HepG2 (cell line): Measurements from ENCODE around the gene CSNK1A1. TPM values are rescaled to one million over a fixed set of nuclear protein-coding genes. Genes with fewer than 3 reads are reported as not detected.
A peak's percentile ranks its signal among the peaks of the same experiment; 100 is the strongest.

Experiments used
- HNF4A ChIP-seq: sonication (generic); formaldehyde crosslinking; IDR thresholded peaks from 2 replicates; pipeline ENCODE4 v1.4.0; 2020; ENCODE audit warnings: missing genetic modification reagents
- MEF2D ChIP-seq: sonication (generic); formaldehyde crosslinking; IDR thresholded peaks from 2 replicates; pipeline ENCODE4 v1.5.1; 2020; ENCODE audit warnings: mild to moderate bottlenecking, missing genetic modification reagents
- POGZ ChIP-seq: sonication (generic); formaldehyde crosslinking; IDR thresholded peaks from 2 replicates; pipeline ENCODE4 v1.4.0; 2020; ENCODE audit warnings: mild to moderate bottlenecking, missing genetic modification reagents
- SP1 ChIP-seq, 2 experiments: fragments of 450-650 bp in 1 of 2; sonication (generic) in 1 of 2; formaldehyde crosslinking in 1 of 2; IDR thresholded peaks; 2 replicates each; pipeline versions ENCODE4 v1.4.0 to v1.6.1; 2016 to 2020; ENCODE audit warnings: missing genetic modification reagents in 1 of 2
- ZBTB40 ChIP-seq, 2 experiments: fragments of 450-650 bp in 1 of 2; sonication (generic) in 1 of 2; formaldehyde crosslinking in 1 of 2; IDR thresholded peaks; 2 replicates each; pipeline versions ENCODE4 v1.6.1 to v1.8.0; 2016 to 2022; ENCODE audit warnings: antibody characterized with exemption in 1 of 2, mild to moderate bottlenecking in 1 of 2, missing genetic modification reagents in 1 of 2
- ZKSCAN5 ChIP-seq: sonication (generic); formaldehyde crosslinking; IDR thresholded peaks from 2 replicates; pipeline ENCODE4 v1.5.1; 2020; ENCODE audit warnings: mild to moderate bottlenecking, missing genetic modification reagents
- ZNF547 ChIP-seq: sonication (generic); formaldehyde crosslinking; IDR thresholded peaks from 2 replicates; pipeline ENCODE4 v1.5.1; 2020; ENCODE audit warnings: mild to moderate bottlenecking, missing genetic modification reagents
- ZNF552 ChIP-seq: sonication (generic); formaldehyde crosslinking; IDR thresholded peaks from 2 replicates; pipeline ENCODE4 v1.9.0; 2022; ENCODE audit warnings: missing genetic modification reagents, mild to moderate bottlenecking, borderline replicate concordance
- ZNF724P ChIP-seq: sonication (generic); formaldehyde crosslinking; IDR thresholded peaks from 2 replicates; pipeline ENCODE4 v1.8.0; 2022; ENCODE audit warnings: missing genetic modification reagents, borderline replicate concordance
- polyA plus RNA-seq, 8 experiments: library from polyadenylated mRNA; depleted of rRNA in 3 of 8; stranded (reverse) in 7 of 8; unstranded in 1 of 8; fragments of >200 nt; fragmentation: Illumina TruSeq in 4 of 8; extraction: Trizol in 4 of 8; gene quantifications; 2 replicates each; pipeline versions ENCODE4 v1.2.1 to v1.2.3, GENCODE V29; 2011 to 2016; ENCODE audit warnings: low read depth in 4 of 8, missing spikeins in 1 of 8, mixed read lengths in 1 of 8; ENCODE audit not compliant: insufficient read depth in 1 of 8
- total RNA-seq, 5 experiments: library from RNA; depleted of rRNA; stranded (reverse); fragments of >200 nt; fragmentation: Illumina TruSeq; extraction: Trizol; gene quantifications; 2 replicates each; pipeline ENCODE4 v1.2.3, GENCODE V29; 2016; ENCODE audit warnings: low read depth in 1 of 5
- TF ChIP-seq, protein P1 (sequence below): sonication (generic); formaldehyde crosslinking; IDR thresholded peaks from 2 replicates; pipeline ENCODE4 v1.9.0; 2022; ENCODE audit warnings: missing genetic modification reagents, mild to moderate bottlenecking, borderline replicate concordance
- TF ChIP-seq, protein P2 (sequence below): IDR thresholded peaks from 2 replicates; pipeline ENCODE4 v1.6.1; 2016; ENCODE audit warnings: low read depth
- TF ChIP-seq, protein P3 (sequence below): sonication (generic); formaldehyde crosslinking; conservative IDR thresholded peaks from 2 replicates; pipeline ENCODE4 v1.4.0; 2020; ENCODE audit warnings: mild to moderate bottlenecking, missing genetic modification reagents, moderate library complexity

Gene CSNK1A1
- total and polyA plus RNA-seq, 2 of the 13 experiments (the other 11 are each of a cell fraction or from before 2014, with no cell fraction given): 89.0 to 149 TPM

- no peak for TF ChIP-seq ZNF724P
- no peak for TF ChIP-seq ZBTB40 (IDR thresholded peaks at IDR 0.05)
- 0 out of 2 replicates have a peak, but pooled peaks have one; percentile 24 for TF ChIP-seq ZBTB40 (CRISPR knock-in tag; IDR thresholded peaks at IDR 0.05)
- TF ChIP-seq ZKSCAN5 (CRISPR knock-in tag): no peak
- TF ChIP-seq, protein P1, sequence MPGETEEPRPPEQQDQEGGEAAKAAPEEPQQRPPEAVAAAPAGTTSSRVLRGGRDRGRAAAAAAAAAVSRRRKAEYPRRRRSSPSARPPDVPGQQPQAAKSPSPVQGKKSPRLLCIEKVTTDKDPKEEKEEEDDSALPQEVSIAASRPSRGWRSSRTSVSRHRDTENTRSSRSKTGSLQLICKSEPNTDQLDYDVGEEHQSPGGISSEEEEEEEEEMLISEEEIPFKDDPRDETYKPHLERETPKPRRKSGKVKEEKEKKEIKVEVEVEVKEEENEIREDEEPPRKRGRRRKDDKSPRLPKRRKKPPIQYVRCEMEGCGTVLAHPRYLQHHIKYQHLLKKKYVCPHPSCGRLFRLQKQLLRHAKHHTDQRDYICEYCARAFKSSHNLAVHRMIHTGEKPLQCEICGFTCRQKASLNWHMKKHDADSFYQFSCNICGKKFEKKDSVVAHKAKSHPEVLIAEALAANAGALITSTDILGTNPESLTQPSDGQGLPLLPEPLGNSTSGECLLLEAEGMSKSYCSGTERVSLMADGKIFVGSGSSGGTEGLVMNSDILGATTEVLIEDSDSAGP: 0 out of 2 replicates have a peak, but pooled peaks have one; percentile 2
- peak; percentile 40; the same call in 1 of the 2 replicates for TF ChIP-seq MEF2D (CRISPR knock-in tag)
- TF ChIP-seq, protein P2, sequence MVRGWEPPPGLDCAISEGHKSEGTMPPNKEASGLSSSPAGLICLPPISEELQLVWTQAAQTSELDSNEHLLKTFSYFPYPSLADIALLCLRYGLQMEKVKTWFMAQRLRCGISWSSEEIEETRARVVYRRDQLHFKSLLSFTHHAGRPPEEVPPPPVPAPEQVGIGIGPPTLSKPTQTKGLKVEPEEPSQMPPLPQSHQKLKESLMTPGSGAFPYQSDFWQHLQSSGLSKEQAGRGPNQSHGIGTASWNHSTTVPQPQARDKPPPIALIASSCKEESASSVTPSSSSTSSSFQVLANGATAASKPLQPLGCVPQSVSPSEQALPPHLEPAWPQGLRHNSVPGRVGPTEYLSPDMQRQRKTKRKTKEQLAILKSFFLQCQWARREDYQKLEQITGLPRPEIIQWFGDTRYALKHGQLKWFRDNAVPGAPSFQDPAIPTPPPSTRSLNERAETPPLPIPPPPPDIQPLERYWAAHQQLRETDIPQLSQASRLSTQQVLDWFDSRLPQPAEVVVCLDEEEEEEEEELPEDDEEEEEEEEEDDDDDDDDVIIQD (CRISPR knock-in tag): no peak
- no peak for TF ChIP-seq ZNF552 (CRISPR knock-in tag)
- no peak for TF ChIP-seq SP1 (IDR thresholded peaks at IDR 0.05)
- no peak for TF ChIP-seq SP1 (CRISPR knock-in tag; IDR thresholded peaks at IDR 0.05)
- 0 out of 2 replicates have a peak, but pooled peaks have one; percentile 6 for TF ChIP-seq HNF4A (CRISPR knock-in tag)
- TF ChIP-seq POGZ: no peak
- TF ChIP-seq ZNF547: 0 out of 2 replicates have a peak, but pooled peaks have one; percentile 18
- TF ChIP-seq, protein P3, sequence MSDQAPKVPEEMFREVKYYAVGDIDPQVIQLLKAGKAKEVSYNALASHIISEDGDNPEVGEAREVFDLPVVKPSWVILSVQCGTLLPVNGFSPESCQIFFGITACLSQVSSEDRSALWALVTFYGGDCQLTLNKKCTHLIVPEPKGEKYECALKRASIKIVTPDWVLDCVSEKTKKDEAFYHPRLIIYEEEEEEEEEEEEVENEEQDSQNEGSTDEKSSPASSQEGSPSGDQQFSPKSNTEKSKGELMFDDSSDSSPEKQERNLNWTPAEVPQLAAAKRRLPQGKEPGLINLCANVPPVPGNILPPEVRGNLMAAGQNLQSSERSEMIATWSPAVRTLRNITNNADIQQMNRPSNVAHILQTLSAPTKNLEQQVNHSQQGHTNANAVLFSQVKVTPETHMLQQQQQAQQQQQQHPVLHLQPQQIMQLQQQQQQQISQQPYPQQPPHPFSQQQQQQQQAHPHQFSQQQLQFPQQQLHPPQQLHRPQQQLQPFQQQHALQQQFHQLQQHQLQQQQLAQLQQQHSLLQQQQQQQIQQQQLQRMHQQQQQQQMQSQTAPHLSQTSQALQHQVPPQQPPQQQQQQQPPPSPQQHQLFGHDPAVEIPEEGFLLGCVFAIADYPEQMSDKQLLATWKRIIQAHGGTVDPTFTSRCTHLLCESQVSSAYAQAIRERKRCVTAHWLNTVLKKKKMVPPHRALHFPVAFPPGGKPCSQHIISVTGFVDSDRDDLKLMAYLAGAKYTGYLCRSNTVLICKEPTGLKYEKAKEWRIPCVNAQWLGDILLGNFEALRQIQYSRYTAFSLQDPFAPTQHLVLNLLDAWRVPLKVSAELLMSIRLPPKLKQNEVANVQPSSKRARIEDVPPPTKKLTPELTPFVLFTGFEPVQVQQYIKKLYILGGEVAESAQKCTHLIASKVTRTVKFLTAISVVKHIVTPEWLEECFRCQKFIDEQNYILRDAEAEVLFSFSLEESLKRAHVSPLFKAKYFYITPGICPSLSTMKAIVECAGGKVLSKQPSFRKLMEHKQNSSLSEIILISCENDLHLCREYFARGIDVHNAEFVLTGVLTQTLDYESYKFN (CRISPR knock-in tag): 0 out of 2 replicates have a peak, but pooled peaks have one; percentile 41
These were observed 95.3 kb downstream of the CSNK1A1 start (continued) for GRCh38 chr5:149455889-149456409.
